Measurements from ENCODE around the gene TBPL2.

Gene TBPL2

DNA sequence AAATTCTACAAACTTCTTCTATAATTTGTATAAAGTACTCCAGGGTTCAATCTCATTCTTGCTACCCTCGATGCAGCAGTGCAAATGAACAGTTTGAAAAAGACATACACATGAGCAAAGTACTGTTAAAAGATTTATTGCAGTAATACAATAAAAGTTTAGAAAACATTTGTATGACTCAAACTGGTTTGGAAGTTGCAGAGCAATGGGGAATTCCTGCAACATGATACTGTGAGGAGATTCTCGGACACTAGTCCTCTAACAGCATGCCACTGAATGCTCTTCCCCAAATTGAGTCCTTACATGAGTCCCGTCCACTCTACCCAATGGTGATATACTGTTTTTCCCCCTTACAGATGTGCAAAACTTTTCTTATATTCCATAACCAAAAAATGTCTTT is 74.1 kb downstream of the TBPL2 start (continued):
- TF ChIP-seq TSHZ2 (CRISPR knock-in tag; IDR thresholded peaks at IDR 0.05) (no peak), GLIS3 (CRISPR knock-in tag; IDR thresholded peaks at IDR 0.05) (no peak), TCF4 (CRISPR knock-in tag; IDR thresholded peaks at IDR 0.05; ENCODE audit: borderline replicate concordance) (no peak), ESRRG (CRISPR knock-in tag; IDR thresholded peaks at IDR 0.05) (no peak), CSDC2 (CRISPR knock-in tag; IDR thresholded peaks at IDR 0.05) (no peak), OSR1 (CRISPR knock-in tag; IDR thresholded peaks at IDR 0.05) (no peak)
- TF ChIP-seq, protein P1, sequence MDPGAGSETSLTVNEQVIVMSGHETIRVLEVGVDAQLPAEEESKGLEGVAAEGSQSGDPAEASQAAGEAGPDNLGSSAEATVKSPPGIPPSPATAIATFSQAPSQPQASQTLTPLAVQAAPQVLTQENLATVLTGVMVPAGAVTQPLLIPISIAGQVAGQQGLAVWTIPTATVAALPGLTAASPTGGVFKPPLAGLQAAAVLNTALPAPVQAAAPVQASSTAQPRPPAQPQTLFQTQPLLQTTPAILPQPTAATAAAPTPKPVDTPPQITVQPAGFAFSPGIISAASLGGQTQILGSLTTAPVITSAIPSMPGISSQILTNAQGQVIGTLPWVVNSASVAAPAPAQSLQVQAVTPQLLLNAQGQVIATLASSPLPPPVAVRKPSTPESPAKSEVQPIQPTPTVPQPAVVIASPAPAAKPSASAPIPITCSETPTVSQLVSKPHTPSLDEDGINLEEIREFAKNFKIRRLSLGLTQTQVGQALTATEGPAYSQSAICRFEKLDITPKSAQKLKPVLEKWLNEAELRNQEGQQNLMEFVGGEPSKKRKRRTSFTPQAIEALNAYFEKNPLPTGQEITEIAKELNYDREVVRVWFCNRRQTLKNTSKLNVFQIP (CRISPR knock-in tag; IDR thresholded peaks at IDR 0.05; ENCODE audit: borderline replicate concordance, low read depth): no peak
- TF ChIP-seq, protein P2, sequence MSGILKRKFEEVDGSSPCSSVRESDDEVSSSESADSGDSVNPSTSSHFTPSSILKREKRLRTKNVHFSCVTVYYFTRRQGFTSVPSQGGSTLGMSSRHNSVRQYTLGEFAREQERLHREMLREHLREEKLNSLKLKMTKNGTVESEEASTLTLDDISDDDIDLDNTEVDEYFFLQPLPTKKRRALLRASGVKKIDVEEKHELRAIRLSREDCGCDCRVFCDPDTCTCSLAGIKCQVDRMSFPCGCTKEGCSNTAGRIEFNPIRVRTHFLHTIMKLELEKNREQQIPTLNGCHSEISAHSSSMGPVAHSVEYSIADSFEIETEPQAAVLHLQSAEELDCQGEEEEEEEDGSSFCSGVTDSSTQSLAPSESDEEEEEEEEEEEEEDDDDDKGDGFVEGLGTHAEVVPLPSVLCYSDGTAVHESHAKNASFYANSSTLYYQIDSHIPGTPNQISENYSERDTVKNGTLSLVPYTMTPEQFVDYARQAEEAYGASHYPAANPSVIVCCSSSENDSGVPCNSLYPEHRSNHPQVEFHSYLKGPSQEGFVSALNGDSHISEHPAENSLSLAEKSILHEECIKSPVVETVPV (CRISPR knock-in tag; IDR thresholded peaks at IDR 0.05): no peak

Measured in SK-N-SH treated with all-trans-retinoic acid at 6 μM for 48 hours (cell line).